Astrocyte of the cerebellum (primary cell): ENCODE data around the gene SLC17A9.

Experiments used
- DNase-seq: peaks from one replicate; pipeline ENCODE4 v3.0.0-alpha.2; 2011; ENCODE audit warnings: low read depth
- H3K4me3 ChIP-seq: 2 replicates; pipeline ENCODE4 v1.5.1; 2011; ENCODE audit warnings: mild to moderate bottlenecking, low read depth, low read length, moderate library complexity
- in situ Hi-C: cut with HindIII; loops from 2 replicates; pipeline ENCODE4 v1.10.0; 2017; ENCODE audit warnings: low sequenced_read_pairs
- TF ChIP-seq, protein P1 (sequence below): IDR thresholded peaks from 2 replicates; pipeline ENCODE4 v1.5.1; 2012; ENCODE audit warnings: low read length, low read depth, moderate library complexity, mild to moderate bottlenecking; ENCODE audit errors: missing control alignments

The SLC17A9 gene

DNA sequence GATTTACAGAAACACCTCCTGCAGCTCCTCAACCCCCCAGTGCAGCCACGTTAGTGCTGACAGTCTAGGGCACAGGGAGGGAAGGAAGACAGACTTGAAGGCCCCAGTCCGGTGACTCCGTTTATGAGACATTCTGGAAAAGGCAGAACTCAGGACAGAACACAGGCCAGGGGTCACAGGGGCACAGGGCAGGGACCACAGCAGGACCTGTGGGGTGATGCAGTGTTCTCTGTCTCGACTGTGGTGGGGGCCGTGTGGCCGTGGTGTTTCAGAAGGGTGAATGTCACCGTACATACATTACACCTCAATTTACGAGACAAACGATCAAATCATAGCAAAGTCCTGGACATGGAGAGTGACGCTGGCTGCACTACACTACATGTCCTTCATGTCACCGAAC, 43.0 kb downstream of the SLC17A9 start:
- in situ Hi-C loops = no loop called here
- DNase-seq = no peak
- no peak overlapping the region for H3K4me3 ChIP-seq
- TF ChIP-seq, protein P1, sequence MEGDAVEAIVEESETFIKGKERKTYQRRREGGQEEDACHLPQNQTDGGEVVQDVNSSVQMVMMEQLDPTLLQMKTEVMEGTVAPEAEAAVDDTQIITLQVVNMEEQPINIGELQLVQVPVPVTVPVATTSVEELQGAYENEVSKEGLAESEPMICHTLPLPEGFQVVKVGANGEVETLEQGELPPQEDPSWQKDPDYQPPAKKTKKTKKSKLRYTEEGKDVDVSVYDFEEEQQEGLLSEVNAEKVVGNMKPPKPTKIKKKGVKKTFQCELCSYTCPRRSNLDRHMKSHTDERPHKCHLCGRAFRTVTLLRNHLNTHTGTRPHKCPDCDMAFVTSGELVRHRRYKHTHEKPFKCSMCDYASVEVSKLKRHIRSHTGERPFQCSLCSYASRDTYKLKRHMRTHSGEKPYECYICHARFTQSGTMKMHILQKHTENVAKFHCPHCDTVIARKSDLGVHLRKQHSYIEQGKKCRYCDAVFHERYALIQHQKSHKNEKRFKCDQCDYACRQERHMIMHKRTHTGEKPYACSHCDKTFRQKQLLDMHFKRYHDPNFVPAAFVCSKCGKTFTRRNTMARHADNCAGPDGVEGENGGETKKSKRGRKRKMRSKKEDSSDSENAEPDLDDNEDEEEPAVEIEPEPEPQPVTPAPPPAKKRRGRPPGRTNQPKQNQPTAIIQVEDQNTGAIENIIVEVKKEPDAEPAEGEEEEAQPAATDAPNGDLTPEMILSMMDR = no peak

DNA sequence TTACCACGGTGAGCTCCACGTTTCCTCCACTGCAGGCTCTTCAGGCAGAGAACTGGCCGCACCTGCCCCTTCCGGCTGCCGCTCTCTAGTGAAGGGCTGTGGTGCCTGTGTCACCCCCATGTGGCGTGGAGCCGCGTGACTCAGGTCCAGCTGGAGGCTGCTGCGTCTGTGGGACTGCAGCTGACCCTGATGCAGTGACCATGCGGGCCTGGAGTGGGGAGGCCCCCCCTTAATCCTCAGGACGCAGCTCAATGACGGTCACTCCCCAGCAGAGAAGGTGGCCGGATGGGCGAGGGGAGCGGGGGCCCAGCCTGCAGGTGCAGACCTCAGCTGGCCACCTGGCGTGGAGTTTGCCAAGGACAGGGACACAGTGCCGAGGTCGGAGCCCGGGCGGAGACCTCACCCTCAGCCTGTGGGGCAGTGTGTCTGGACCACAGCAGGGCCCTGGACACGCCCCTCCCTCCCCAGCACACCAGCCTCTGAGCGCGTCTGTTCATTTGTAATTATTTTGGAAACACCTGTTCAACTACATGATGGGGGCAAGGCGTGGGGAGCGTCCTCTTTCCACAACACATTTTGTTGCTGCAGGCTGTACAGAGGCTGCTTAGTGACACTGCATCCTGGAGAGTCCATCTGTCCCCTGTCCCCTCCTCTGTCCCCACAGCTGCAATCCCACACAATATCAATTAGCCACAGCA, 43.5 kb downstream of the SLC17A9 start:
- DNase-seq = no peak
- in situ Hi-C loops = no loop called here
- TF ChIP-seq, protein P1 = no peak
- no peak overlapping the region for H3K4me3 ChIP-seq

GRCh38 chr20:62996596-62996982, 44.1 kb downstream of the SLC17A9 start:
- in situ Hi-C loops = no loop called here
- TF ChIP-seq, protein P1 = no peak
- no peak overlapping the region for H3K4me3 ChIP-seq
- no peak for DNase-seq

GRCh38 chr20:62997417-62998035, 45.0 kb downstream of the SLC17A9 start:
- H3K4me3 ChIP-seq = no peak overlapping the region
- no peak for DNase-seq
- TF ChIP-seq, protein P1 = no peak
- in situ Hi-C loops = no loop called here

GRCh38 chr20:62998449-62998848, 45.9 kb downstream of the SLC17A9 start:
- DNase-seq = no peak
- in situ Hi-C loops = no loop called here

GRCh38 chr20:62999580-62999979, 47.1 kb downstream of the SLC17A9 start:
- in situ Hi-C loops = no loop called here
- DNase-seq = no peak
- TF ChIP-seq, protein P1 = no peak
- H3K4me3 ChIP-seq = no peak overlapping the region

More at GRCh38 chr20:62998449-62998848, 45.9 kb downstream of the SLC17A9 start:
- no peak overlapping the region for H3K4me3 ChIP-seq
- TF ChIP-seq, protein P1 = no peak
